ENCODE data around the gene GSE1.

- TF ChIP-seq, protein P1, sequence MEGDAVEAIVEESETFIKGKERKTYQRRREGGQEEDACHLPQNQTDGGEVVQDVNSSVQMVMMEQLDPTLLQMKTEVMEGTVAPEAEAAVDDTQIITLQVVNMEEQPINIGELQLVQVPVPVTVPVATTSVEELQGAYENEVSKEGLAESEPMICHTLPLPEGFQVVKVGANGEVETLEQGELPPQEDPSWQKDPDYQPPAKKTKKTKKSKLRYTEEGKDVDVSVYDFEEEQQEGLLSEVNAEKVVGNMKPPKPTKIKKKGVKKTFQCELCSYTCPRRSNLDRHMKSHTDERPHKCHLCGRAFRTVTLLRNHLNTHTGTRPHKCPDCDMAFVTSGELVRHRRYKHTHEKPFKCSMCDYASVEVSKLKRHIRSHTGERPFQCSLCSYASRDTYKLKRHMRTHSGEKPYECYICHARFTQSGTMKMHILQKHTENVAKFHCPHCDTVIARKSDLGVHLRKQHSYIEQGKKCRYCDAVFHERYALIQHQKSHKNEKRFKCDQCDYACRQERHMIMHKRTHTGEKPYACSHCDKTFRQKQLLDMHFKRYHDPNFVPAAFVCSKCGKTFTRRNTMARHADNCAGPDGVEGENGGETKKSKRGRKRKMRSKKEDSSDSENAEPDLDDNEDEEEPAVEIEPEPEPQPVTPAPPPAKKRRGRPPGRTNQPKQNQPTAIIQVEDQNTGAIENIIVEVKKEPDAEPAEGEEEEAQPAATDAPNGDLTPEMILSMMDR (IDR thresholded peaks at IDR 0.05; ENCODE audit: low read depth, low read length, poor library complexity, severe bottlenecking) = no peak
- TF ChIP-seq EZH2phosphoT487 (IDR thresholded peaks at IDR 0.05; ENCODE audit: borderline replicate concordance, low read length) = no peak
Observed at GRCh38 chr16:85695196-85696128, 82.3 kb downstream of the GSE1 start.

Data from DOHH2 (cell line).